ENCODE measurements around the gene ASIC1.

GRCh38 chr12:50084775-50085614 is 27.6 kb downstream of the ASIC1 start, which contains the start of gene SMARCD1:
- TF ChIP-seq CTCF (IDR thresholded peaks at IDR 0.05) (no peak), POLR2A (IDR thresholded peaks at IDR 0.05) (peak in 1 of 2 donors; percentile 63)

All from adrenal gland (tissue), 5 donors.